GM13976 (cell line): ENCODE data around the gene BCAP31.
"Not testable (repeated sequence)": the region's sequence is repeated elsewhere in the genome, so short reads cannot be mapped to it uniquely, and the experiment has no call there.

ENCODE experiments used
- DNase-seq: peaks from one replicate; pipeline ENCODE4 v3.0.0; 2012; ENCODE audit warnings: low spot score
- CTCF ChIP-seq: IDR thresholded peaks from 2 replicates; pipeline ENCODE4 v1.5.1; 2012; ENCODE audit warnings: borderline replicate concordance, mild to moderate bottlenecking; ENCODE audit not compliant: insufficient read depth; ENCODE audit errors: extremely low read depth, missing control alignments, control extremely low read depth
- in situ Hi-C: fragments of 300-500 bp; cut with MboI; formaldehyde crosslinking; loops from one replicate; pipeline ENCODE4 v1.12.0; 2022; ENCODE audit warnings: low sequenced_read_pairs, mixed read lengths, inconsistent platforms; ENCODE audit not compliant: unreplicated experiment

Gene BCAP31

GRCh38 chrX:153692611-153693156 lies 31.5 kb downstream of the BCAP31 start:
- in situ Hi-C loops = no loop called here
- no peak for TF ChIP-seq CTCF
- no peak for DNase-seq

- DNase-seq = no peak
- in situ Hi-C loops = no loop called here
- TF ChIP-seq CTCF = no peak
These were observed 32.2 kb downstream of the BCAP31 start for GRCh38 chrX:153692003-153692402.

GRCh38 chrX:153691032-153691827 lies 33.0 kb downstream of the BCAP31 start:
- in situ Hi-C loops, DNase-seq: not testable (repeated sequence)

- no peak for TF ChIP-seq CTCF
- DNase-seq = no peak
- in situ Hi-C loops = no loop called here
These were observed 33.7 kb downstream of the BCAP31 start for GRCh38 chrX:153690466-153690865.

GRCh38 chrX:153689654-153690465 lies 34.3 kb downstream of the BCAP31 start:
- DNase-seq = no peak
- in situ Hi-C loops = no loop called here
- TF ChIP-seq CTCF = no peak

- TF ChIP-seq CTCF = no peak
- in situ Hi-C loops = no loop called here
- no peak for DNase-seq
These were observed 35.1 kb downstream of the BCAP31 start for GRCh38 chrX:153688911-153689590.
